Natural killer cell (primary cell): ENCODE data around the gene WT1. TPM values are rescaled to one million over a fixed set of nuclear protein-coding genes. Genes with fewer than 3 reads are reported as not detected.

Experiments
- ATAC-seq, 3 donors: fragments of 150-1000 bp in 2 of 3; fragments of 200-7000 bp in 1 of 3; cut with Tn5 transposase; 1 replicate in 1 of 3; 2 replicates in 2 of 3; pipeline ENCODE4 v1.10.0; 2021; ENCODE audit warnings: mild to moderate bottlenecking in 2 of 3, moderate library complexity in 2 of 3
- DNase-seq, 2 donors: peaks; one replicate each; pipeline versions ENCODE4 v3.0.0 to v3.0.0-alpha.2; 2013 to 2021; ENCODE audit warnings: mixed read lengths in 1 of 2
- H3K27ac ChIP-seq: one replicate; pipeline ENCODE4 v1.5.1; 2013; ENCODE audit warnings: mild to moderate bottlenecking, low read length
- H3K27me3 ChIP-seq: one replicate; pipeline ENCODE4 v1.6.1; 2013; ENCODE audit warnings: low read length; ENCODE audit not compliant: control insufficient read depth, insufficient read depth
- H3K36me3 ChIP-seq: one replicate; pipeline ENCODE4 v1.6.1; 2013; ENCODE audit warnings: low read length; ENCODE audit not compliant: control insufficient read depth, insufficient read depth
- H3K4me1 ChIP-seq: one replicate; pipeline ENCODE4 v1.6.1; 2013; ENCODE audit warnings: low read length; ENCODE audit not compliant: control insufficient read depth, insufficient read depth
- H3K4me3 ChIP-seq: one replicate; pipeline ENCODE4 v1.5.1; 2013; ENCODE audit warnings: low read length
- H3K9me3 ChIP-seq: one replicate; pipeline ENCODE4 v1.6.1; 2013; ENCODE audit warnings: low read length; ENCODE audit not compliant: control insufficient read depth, insufficient read depth
- H3K27ac Mint-ChIP-seq, 2 donors: one replicate each; pipeline ENCODE4 v1.8.0; 2022; ENCODE audit warnings: mild to moderate bottlenecking in 2 of 2, mixed read lengths in 2 of 2, moderate library complexity in 1 of 2
- H3K27me3 Mint-ChIP-seq, 2 donors: one replicate each; pipeline ENCODE4 v1.8.0; 2022; ENCODE audit warnings: low read depth in 2 of 2, mixed read lengths in 2 of 2
- H3K36me3 Mint-ChIP-seq: one replicate; pipeline ENCODE4 v1.8.0; 2022; ENCODE audit warnings: mixed read lengths
- H3K4me1 Mint-ChIP-seq, 2 donors: one replicate each; pipeline ENCODE4 v1.8.0; 2022; ENCODE audit warnings: mixed read lengths in 2 of 2
- H3K4me3 Mint-ChIP-seq: one replicate; pipeline ENCODE4 v1.8.0; 2022; ENCODE audit warnings: mild to moderate bottlenecking, moderate library complexity, mixed read lengths
- H3K9me3 Mint-ChIP-seq, 2 donors: one replicate each; pipeline ENCODE4 v1.8.0; 2022; ENCODE audit warnings: mixed read lengths in 2 of 2
- CTCF ChIP-seq: fragments of 200-600 bp; IDR thresholded peaks from one replicate; pipeline ENCODE4 v1.8.0; 2022; ENCODE audit warnings: antibody characterized with exemption
- WGBS: methylation state at CpG from one replicate; pipeline ENCODE4 v1.1.7; 2013; ENCODE audit warnings: missing lambda C conversion rate; ENCODE audit not compliant: insufficient coverage; 5-methylcytosine and 5-hydroxymethylcytosine counted together
- intact Hi-C: fragments of 100-400 bp; cut with micrococcal nuclease; formaldehyde crosslinking; loops from one replicate; pipeline ENCODE4 v1.14.2; 2022
- total RNA-seq, 4 donors: library from RNA; stranded (reverse); fragments of 120-200 nt in 1 of 4; gene quantifications; one replicate each; pipeline versions ENCODE4 v1.2.3 to v1.2.4, GENCODE V29; 2013 to 2022

The WT1 gene
- total RNA-seq, 3 donors from 2014 or later (not counting 1 experiment from before 2014, with no cell fraction given), result not detected

- no peaks in the 10 kb centered on the region for H3K9me3 ChIP-seq
- peaks cover 0 to 6% of the 10 kb centered on the region in 2 donors for H3K27me3 Mint-ChIP-seq
- no peaks in the 10 kb centered on the region for H3K9me3 Mint-ChIP-seq
- H3K27ac Mint-ChIP-seq, result no peak overlapping the region
- no peaks in the 10 kb centered on the region for H3K27me3 ChIP-seq
- no peak overlapping the region for H3K4me3 ChIP-seq
- H3K27ac ChIP-seq, result no peak overlapping the region
- no peaks in the 10 kb centered on the region for H3K36me3 ChIP-seq
- H3K4me1 Mint-ChIP-seq, result peaks cover 0 to 5% of the 10 kb centered on the region in 2 donors
- H3K4me3 Mint-ChIP-seq, result no peak overlapping the region
- WGBS, result 59% methylated on average over 8 of the region's 8 CpGs
- H3K4me1 ChIP-seq, result peaks cover 4% of the 10 kb centered on the region
- no peak for TF ChIP-seq CTCF
- intact Hi-C loops, result no loop called here
- no peaks in the 10 kb centered on the region for H3K36me3 Mint-ChIP-seq
- ATAC-seq (no peak), DNase-seq (no peak)
Observed at GRCh38 chr11:32391956-32392553, 43.3 kb downstream of the WT1 start.

- Mint-ChIP-seq H3K27me3 (peaks cover 0 to 6% of the 10 kb centered on the region in 2 donors), H3K27ac (no peak overlapping the region), H3K4me3 (no peak overlapping the region), H3K36me3 (no peaks in the 10 kb centered on the region), H3K4me1 (peaks cover 0 to 5% of the 10 kb centered on the region in 2 donors), H3K9me3 (no peaks in the 10 kb centered on the region)
- Histone ChIP-seq H3K9me3 (no peaks in the 10 kb centered on the region), H3K36me3 (no peaks in the 10 kb centered on the region), H3K27ac (no peak overlapping the region), H3K4me3 (no peak overlapping the region), H3K27me3 (no peaks in the 10 kb centered on the region), H3K4me1 (peaks cover 4% of the 10 kb centered on the region)
- intact Hi-C loops, result no loop called here
- TF ChIP-seq CTCF, result no peak
- DNase-seq, result no peak
- no peak for ATAC-seq
- 83% methylated on average over 2 of the region's 3 CpGs for WGBS
Observed at GRCh38 chr11:32391479-32391878, 43.9 kb downstream of the WT1 start.

- DNase-seq (no peak), ATAC-seq (no peak)
- no peaks in the 10 kb centered on the region for H3K9me3 ChIP-seq
- H3K4me1 ChIP-seq, result peaks cover 4% of the 10 kb centered on the region
- peaks cover 0 to 13% of the 10 kb centered on the region in 2 donors for H3K27me3 Mint-ChIP-seq
- H3K4me3 ChIP-seq, result no peak overlapping the region
- no peak overlapping the region for H3K4me3 Mint-ChIP-seq
- H3K36me3 Mint-ChIP-seq, result no peaks in the 10 kb centered on the region
- H3K27ac ChIP-seq, result no peak overlapping the region
- no peaks in the 10 kb centered on the region for H3K36me3 ChIP-seq
- no peak overlapping the region for H3K27ac Mint-ChIP-seq
- TF ChIP-seq CTCF, result no peak
- no CpG with 5 or more reads among the region's 1 CpG for WGBS
- intact Hi-C loops, result no loop called here
- H3K9me3 Mint-ChIP-seq, result no peaks in the 10 kb centered on the region
- H3K27me3 ChIP-seq, result no peaks in the 10 kb centered on the region
- H3K4me1 Mint-ChIP-seq, result peaks cover 4 to 5% of the 10 kb centered on the region in 2 donors
Observed at GRCh38 chr11:32390712-32391111, 44.6 kb downstream of the WT1 start.
